ENCODE data around the gene CDC20B. TPM values are rescaled to one million over a fixed set of nuclear protein-coding genes. Genes with fewer than 3 reads are reported as not detected.

The CDC20B gene
- total RNA-seq, 1 donor: not detected

DNA sequence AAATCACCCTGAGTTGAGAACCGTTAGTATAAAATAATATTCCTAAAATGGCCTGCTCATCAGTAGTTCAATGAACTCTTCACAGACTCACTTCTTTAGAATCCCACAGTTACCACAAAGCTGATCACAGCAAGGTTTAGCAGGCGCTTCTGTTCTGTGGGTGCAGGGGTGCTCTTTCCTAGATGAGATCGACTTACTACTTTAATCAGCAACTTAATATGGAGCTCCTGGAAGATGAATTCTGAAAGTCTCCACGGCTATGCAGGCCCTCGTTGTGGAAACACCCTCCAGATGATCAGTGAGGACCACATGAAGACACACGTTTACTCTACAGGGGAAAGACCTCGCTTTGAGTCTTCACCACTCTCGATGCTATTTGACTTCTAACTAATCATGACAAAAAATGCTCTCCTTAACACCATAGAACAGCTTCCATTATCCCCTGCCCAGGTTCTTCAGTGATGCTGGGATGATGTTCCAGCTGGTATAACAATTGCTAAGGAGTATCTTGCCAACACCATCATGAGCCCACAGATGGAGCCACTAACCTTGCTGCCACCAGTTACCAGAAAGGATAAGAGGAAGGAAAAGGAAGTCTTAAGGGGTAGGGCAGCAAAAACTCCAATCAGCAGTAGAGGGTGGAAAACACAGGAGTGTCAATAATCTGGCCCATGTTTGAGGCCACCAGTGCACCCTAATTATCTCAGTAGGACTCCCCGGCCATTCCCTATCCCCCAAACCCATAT lies 30.9 kb downstream of the CDC20B start:
- no peak for DNase-seq (ENCODE audit: insufficient read length, low spot score, missing footprints)
- Histone ChIP-seq H3K27ac (ENCODE audit: low read depth, low read length) (no peak overlapping the region), H4K20me1 (ENCODE audit: insufficient read depth, low read length) (no peaks in the 10 kb centered on the region)

DNA sequence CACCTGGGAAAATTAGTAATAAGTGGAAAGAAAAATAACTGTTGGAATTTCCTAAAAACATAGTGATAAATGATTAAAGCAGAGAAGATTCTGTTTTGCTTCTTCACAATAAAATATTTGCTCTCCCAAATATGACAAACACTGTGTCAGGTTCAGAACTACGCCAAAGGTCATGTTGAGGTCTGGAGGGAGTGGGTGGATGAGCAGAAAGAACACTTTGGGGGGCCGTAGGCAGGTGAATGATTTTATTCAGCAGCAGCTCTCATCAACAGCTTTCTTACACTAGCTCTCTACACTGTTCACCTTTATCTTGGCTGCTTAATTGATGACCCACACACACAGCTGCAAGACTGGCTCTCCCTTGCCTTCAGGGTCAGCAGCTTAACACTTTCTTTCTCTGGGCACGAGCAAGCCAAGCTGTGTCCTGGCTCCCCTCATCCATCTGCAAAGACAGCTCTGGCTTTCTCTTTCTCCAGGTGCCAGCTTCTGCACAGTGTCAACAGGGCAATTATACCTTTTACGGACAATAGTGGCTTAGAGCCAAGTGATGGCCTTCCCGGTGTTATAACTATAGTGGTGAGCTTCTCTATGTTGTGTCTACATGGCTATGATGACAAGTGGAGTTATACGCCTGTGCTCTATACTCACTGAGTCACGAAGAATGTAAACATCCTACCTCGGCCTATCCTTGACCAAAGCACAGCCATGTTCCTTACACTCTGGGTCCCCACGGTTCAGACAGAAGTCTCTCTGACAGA lies 31.9 kb downstream of the CDC20B start:
- H3K27ac ChIP-seq (ENCODE audit: low read depth, low read length): no peak overlapping the region
- no peak overlapping the region for H3K4me3 ChIP-seq (ENCODE audit: insufficient read depth, low read length)
- no peaks in the 10 kb centered on the region for H3K36me3 ChIP-seq (ENCODE audit: insufficient read depth, low read length)
- no peaks in the 10 kb centered on the region for H3K9me3 ChIP-seq (ENCODE audit: low read depth, low read length)
- no peak for DNase-seq (ENCODE audit: insufficient read length, low spot score, missing footprints)
- TF ChIP-seq, protein P1, sequence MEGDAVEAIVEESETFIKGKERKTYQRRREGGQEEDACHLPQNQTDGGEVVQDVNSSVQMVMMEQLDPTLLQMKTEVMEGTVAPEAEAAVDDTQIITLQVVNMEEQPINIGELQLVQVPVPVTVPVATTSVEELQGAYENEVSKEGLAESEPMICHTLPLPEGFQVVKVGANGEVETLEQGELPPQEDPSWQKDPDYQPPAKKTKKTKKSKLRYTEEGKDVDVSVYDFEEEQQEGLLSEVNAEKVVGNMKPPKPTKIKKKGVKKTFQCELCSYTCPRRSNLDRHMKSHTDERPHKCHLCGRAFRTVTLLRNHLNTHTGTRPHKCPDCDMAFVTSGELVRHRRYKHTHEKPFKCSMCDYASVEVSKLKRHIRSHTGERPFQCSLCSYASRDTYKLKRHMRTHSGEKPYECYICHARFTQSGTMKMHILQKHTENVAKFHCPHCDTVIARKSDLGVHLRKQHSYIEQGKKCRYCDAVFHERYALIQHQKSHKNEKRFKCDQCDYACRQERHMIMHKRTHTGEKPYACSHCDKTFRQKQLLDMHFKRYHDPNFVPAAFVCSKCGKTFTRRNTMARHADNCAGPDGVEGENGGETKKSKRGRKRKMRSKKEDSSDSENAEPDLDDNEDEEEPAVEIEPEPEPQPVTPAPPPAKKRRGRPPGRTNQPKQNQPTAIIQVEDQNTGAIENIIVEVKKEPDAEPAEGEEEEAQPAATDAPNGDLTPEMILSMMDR (IDR thresholded peaks at IDR 0.05; ENCODE audit: extremely low read depth, low read depth, low read length): no peak
- no peaks in the 10 kb centered on the region for H4K20me1 ChIP-seq (ENCODE audit: insufficient read depth, low read length)
- H3K27me3 ChIP-seq (ENCODE audit: insufficient read depth, low read length): peaks cover 6% of the 10 kb centered on the region
- H3K79me2 ChIP-seq (ENCODE audit: insufficient read depth, low read length): no peaks in the 10 kb centered on the region
- H2AFZ ChIP-seq (ENCODE audit: low read length): no peak overlapping the region
- no peak overlapping the region for H3K4me2 ChIP-seq (ENCODE audit: insufficient read depth, low read length)
- H3K4me1 ChIP-seq (ENCODE audit: insufficient read depth, low read length): no peaks in the 10 kb centered on the region

More for the DNA sequence above, 30.9 kb downstream of the CDC20B start:
- TF ChIP-seq, protein P1 (IDR thresholded peaks at IDR 0.05; ENCODE audit: extremely low read depth, low read depth, low read length): no peak
- Histone ChIP-seq H2AFZ (ENCODE audit: low read length) (no peak overlapping the region), H3K4me2 (ENCODE audit: insufficient read depth, low read length) (no peak overlapping the region), H3K4me3 (ENCODE audit: insufficient read depth, low read length) (no peak overlapping the region), H3K4me1 (ENCODE audit: insufficient read depth, low read length) (no peaks in the 10 kb centered on the region), H3K79me2 (ENCODE audit: insufficient read depth, low read length) (no peaks in the 10 kb centered on the region), H3K36me3 (ENCODE audit: insufficient read depth, low read length) (no peaks in the 10 kb centered on the region), H3K27me3 (ENCODE audit: insufficient read depth, low read length) (peaks cover 6% of the 10 kb centered on the region), H3K9me3 (ENCODE audit: low read depth, low read length) (no peaks in the 10 kb centered on the region)

DNA sequence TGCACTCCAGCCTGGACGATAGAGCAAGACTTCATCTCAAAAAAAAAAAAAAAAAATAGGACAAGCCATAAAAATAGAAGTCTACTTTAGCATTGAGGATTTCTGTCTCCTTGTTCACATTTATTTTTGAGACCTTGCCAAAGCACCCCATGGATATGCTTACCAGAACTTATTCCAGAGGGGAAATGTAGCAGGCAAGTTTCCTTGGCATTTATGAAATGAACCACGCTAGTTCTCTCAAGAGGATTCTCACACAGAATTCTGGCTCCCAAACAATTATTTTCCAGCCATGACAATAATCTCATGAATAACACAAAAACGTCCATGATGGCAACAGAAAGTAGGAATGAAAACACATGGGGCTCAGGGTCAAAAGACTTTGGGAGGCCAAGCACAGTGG lies 36.5 kb downstream of the CDC20B start:
- TF ChIP-seq, protein P1 (IDR thresholded peaks at IDR 0.05; ENCODE audit: extremely low read depth, low read depth, low read length): no peak
- Histone ChIP-seq H4K20me1 (ENCODE audit: insufficient read depth, low read length) (no peaks in the 10 kb centered on the region), H3K27me3 (ENCODE audit: insufficient read depth, low read length) (no peaks in the 10 kb centered on the region), H3K4me1 (ENCODE audit: insufficient read depth, low read length) (no peaks in the 10 kb centered on the region), H3K79me2 (ENCODE audit: insufficient read depth, low read length) (no peaks in the 10 kb centered on the region), H2AFZ (ENCODE audit: low read length) (peak overlapping the region; percentile 26), H3K4me2 (ENCODE audit: insufficient read depth, low read length) (no peak overlapping the region), H3K27ac (ENCODE audit: low read depth, low read length) (no peak overlapping the region), H3K9me3 (ENCODE audit: low read depth, low read length) (no peaks in the 10 kb centered on the region), H3K4me3 (ENCODE audit: insufficient read depth, low read length) (no peak overlapping the region), H3K36me3 (ENCODE audit: insufficient read depth, low read length) (no peaks in the 10 kb centered on the region)
- no peak for DNase-seq (ENCODE audit: insufficient read length, low spot score, missing footprints)

DNA sequence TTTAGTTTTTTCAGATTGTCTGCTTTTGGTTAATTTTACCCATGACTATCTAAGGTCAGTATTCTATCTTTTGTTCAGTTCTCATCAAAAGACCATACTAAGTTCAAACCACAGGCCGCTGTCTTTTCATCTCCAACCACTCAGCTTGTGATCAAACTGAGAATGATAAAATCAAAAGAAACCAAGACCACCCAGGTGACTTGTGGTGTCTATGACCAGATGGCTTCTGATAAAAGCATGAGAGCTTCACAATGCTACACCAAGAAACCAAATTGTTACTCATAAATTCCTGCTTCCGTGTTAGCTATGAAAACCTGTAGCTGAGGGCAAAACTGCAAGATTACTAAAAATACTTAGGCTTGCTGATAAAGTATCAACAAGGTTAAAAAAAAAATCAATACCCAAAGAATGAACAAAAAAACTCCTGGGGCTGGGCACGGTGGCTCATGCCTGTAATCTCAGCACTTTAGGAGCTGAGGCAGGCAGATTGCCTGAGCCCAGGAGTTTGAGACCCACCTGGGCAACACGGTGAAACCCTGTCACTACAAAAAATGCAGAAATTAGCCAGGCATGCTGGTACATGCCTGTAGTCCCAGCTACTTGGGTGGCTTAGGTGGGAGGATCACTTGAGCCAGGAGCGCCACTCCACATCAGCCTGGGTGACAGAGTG lies 38.8 kb downstream of the CDC20B start:
- H3K27me3 ChIP-seq (ENCODE audit: insufficient read depth, low read length): no peaks in the 10 kb centered on the region
- H2AFZ ChIP-seq (ENCODE audit: low read length): no peak overlapping the region
- no peaks in the 10 kb centered on the region for H3K36me3 ChIP-seq (ENCODE audit: insufficient read depth, low read length)
- H3K27ac ChIP-seq (ENCODE audit: low read depth, low read length): no peak overlapping the region
- peak; percentile 9 for DNase-seq (ENCODE audit: insufficient read length, low spot score, missing footprints)
- H3K4me1 ChIP-seq (ENCODE audit: insufficient read depth, low read length): no peaks in the 10 kb centered on the region
- H3K9me3 ChIP-seq (ENCODE audit: low read depth, low read length): no peaks in the 10 kb centered on the region
- H3K4me3 ChIP-seq (ENCODE audit: insufficient read depth, low read length): no peak overlapping the region
- H4K20me1 ChIP-seq (ENCODE audit: insufficient read depth, low read length): no peaks in the 10 kb centered on the region
- H3K79me2 ChIP-seq (ENCODE audit: insufficient read depth, low read length): no peaks in the 10 kb centered on the region
- no peak overlapping the region for H3K4me2 ChIP-seq (ENCODE audit: insufficient read depth, low read length)
- TF ChIP-seq, protein P1 (IDR thresholded peaks at IDR 0.05; ENCODE audit: extremely low read depth, low read depth, low read length): no peak
